Measurements from ENCODE around the gene SIRT5. TPM values are rescaled to one million over a fixed set of nuclear protein-coding genes. Genes with fewer than 3 reads are reported as not detected.

Gene SIRT5
- total and polyA plus RNA-seq, 2 donors (not counting 1 experiment from before 2014, with no cell fraction given) = 8.1 to 16.3 TPM

DNA sequence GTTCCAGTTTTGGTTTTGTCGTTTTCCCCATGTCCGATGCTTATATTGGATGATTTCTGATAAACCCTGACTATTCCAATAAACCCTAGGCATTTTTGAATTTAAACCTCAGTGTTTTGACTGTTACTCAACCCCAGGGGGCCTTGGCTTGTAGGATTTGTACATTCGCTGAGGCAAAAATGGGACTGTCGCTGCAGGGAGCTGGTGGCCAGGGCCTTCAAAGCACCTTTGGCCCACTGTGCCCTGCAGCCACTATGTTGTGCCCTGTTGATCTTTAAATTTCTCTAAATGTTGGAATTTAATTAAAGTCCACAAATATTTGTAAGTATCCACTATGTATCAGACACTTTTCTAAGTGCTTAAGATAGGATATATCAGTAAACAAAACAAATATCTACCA, 31.2 kb downstream of the SIRT5 start:
- DNase-seq (no peak), ATAC-seq (ENCODE audit: low read depth) (no peak)
- POLR2A ChIA-PET = no interaction called here
- H3K27ac Mint-ChIP-seq = no peak overlapping the region
- no peak overlapping the region for H3K27ac ChIP-seq (ENCODE audit: low read length in 2 of 2)
- H3K36me3 ChIP-seq (replicated peaks in 1 of 2; ENCODE audit: control extremely low read depth in 1 of 2, control insufficient read depth in 1 of 2, extremely low read depth in 1 of 2, insufficient read depth in 2 of 2, low read length in 1 of 2) = peaks cover 0 to 16% of the 10 kb centered on the region in 2 experiments
- no peaks in the 10 kb centered on the region for H3K27me3 ChIP-seq (replicated peaks in 1 of 4; ENCODE audit: control extremely low read depth in 1 of 4, control insufficient read depth in 3 of 4, insufficient read depth in 4 of 4, low read length in 3 of 4)
- no peak overlapping the region for H3K4me3 Mint-ChIP-seq
- H3K9me3 Mint-ChIP-seq (ENCODE audit: insufficient read depth) = no peaks in the 10 kb centered on the region
- H3K9me3 ChIP-seq (ENCODE audit: control extremely low read depth in 1 of 3, control insufficient read depth in 2 of 3, insufficient read depth in 1 of 3, low read length in 2 of 3) = no peaks in the 10 kb centered on the region
- no peak overlapping the region for H3K4me3 ChIP-seq (ENCODE audit: control extremely low read depth in 1 of 5, extremely low read depth in 1 of 5, insufficient read depth in 1 of 5, low read depth in 2 of 5, low read length in 4 of 5)
- H4K20me1 ChIP-seq (ENCODE audit: control insufficient read depth, insufficient read depth, low read length, poor library complexity, severe bottlenecking) = no peaks in the 10 kb centered on the region
- intact Hi-C loops (cut with micrococcal nuclease) = no loop called here
- no peaks in the 10 kb centered on the region for H3K4me1 Mint-ChIP-seq
- no peak overlapping the region for H3K9ac ChIP-seq (ENCODE audit: low read length)
- H3K79me2 ChIP-seq (ENCODE audit: control insufficient read depth, insufficient read depth, low read length) = no peaks in the 10 kb centered on the region
- no peak overlapping the region for H2AFZ ChIP-seq (ENCODE audit: insufficient read depth, low read depth, low read length, poor library complexity, severe bottlenecking)
- TF ChIP-seq CTCF (IDR thresholded peaks at IDR 0.05) (no peak), EZH2 (IDR thresholded peaks at IDR 0.05; ENCODE audit: borderline replicate concordance, insufficient read depth, low read depth, low read length, poor library complexity, severe bottlenecking) (no peak)
- H3K4me1 ChIP-seq (ENCODE audit: control insufficient read depth in 2 of 2, insufficient read depth in 2 of 2, low read length in 2 of 2) = no peaks in the 10 kb centered on the region
- CTCF ChIA-PET = interaction anchor here (1.0 kb wide), 1 partner anchor 15 kb away, joined by 3 read pairs; no protein-coding TSS in a partner anchor
- WGBS (ENCODE audit: insufficient coverage) = 100% methylated on average over 2 of the region's 4 CpGs
- no peaks in the 10 kb centered on the region for H3K27me3 Mint-ChIP-seq
- no peak overlapping the region for H3K4me2 ChIP-seq (replicated peaks; ENCODE audit: low read depth, low read length, poor library complexity, severe bottlenecking)

GRCh38 chr6:13611715-13612114, 37.3 kb downstream of the SIRT5 start:
- peaks cover 36% of the 10 kb centered on the region for H3K4me1 Mint-ChIP-seq
- H3K27me3 Mint-ChIP-seq = no peaks in the 10 kb centered on the region
- H3K9me3 ChIP-seq (ENCODE audit: control extremely low read depth in 1 of 3, control insufficient read depth in 2 of 3, insufficient read depth in 1 of 3, low read length in 2 of 3) = no peaks in the 10 kb centered on the region
- ChIA-PET CTCF (interaction anchor here (7.2 kb wide), 1 partner anchor 37 kb away, joined by 53 read pairs; the partner anchor contains the start of gene SIRT5), POLR2A (no interaction called here)
- no peak overlapping the region for H3K9ac ChIP-seq (ENCODE audit: low read length)
- H3K27ac Mint-ChIP-seq = peak overlapping the region; percentile 23
- no peak overlapping the region for H3K4me2 ChIP-seq (replicated peaks; ENCODE audit: low read depth, low read length, poor library complexity, severe bottlenecking)
- H3K36me3 ChIP-seq (replicated peaks in 1 of 2; ENCODE audit: control extremely low read depth in 1 of 2, control insufficient read depth in 1 of 2, extremely low read depth in 1 of 2, insufficient read depth in 2 of 2, low read length in 1 of 2) = peaks cover 0 to 4% of the 10 kb centered on the region in 2 experiments
- ATAC-seq (ENCODE audit: low read depth) (no peak), DNase-seq (no peak)
- H3K27me3 ChIP-seq (replicated peaks in 1 of 4; ENCODE audit: control extremely low read depth in 1 of 4, control insufficient read depth in 3 of 4, insufficient read depth in 4 of 4, low read length in 3 of 4) = no peaks in the 10 kb centered on the region
- H3K79me2 ChIP-seq (ENCODE audit: control insufficient read depth, insufficient read depth, low read length) = peaks cover 15% of the 10 kb centered on the region
- intact Hi-C loops (cut with micrococcal nuclease) = loop anchor here (10.0 kb wide), 1 partner anchor 157 kb away; no protein-coding TSS in a partner anchor
- H3K4me3 ChIP-seq (ENCODE audit: control extremely low read depth in 1 of 5, extremely low read depth in 1 of 5, insufficient read depth in 1 of 5, low read depth in 2 of 5, low read length in 4 of 5) = no peak overlapping the region
- peaks cover 14% of the 10 kb centered on the region for H4K20me1 ChIP-seq (ENCODE audit: control insufficient read depth, insufficient read depth, low read length, poor library complexity, severe bottlenecking)
- H3K9me3 Mint-ChIP-seq (ENCODE audit: insufficient read depth) = no peaks in the 10 kb centered on the region
- WGBS (ENCODE audit: insufficient coverage) = no CpG with 5 or more reads among the region's 4 CpGs
- peak overlapping the region; percentile 26 for H2AFZ ChIP-seq (ENCODE audit: insufficient read depth, low read depth, low read length, poor library complexity, severe bottlenecking)
- no peak overlapping the region for H3K4me3 Mint-ChIP-seq
- H3K4me1 ChIP-seq (ENCODE audit: control insufficient read depth in 2 of 2, insufficient read depth in 2 of 2, low read length in 2 of 2) = peaks cover 15 to 19% of the 10 kb centered on the region in 2 donors
- H3K27ac ChIP-seq (ENCODE audit: low read length in 2 of 2) = peak overlapping the region in 1 of 2 donors; percentile 53
- no peak for TF ChIP-seq EZH2 (IDR thresholded peaks at IDR 0.05; ENCODE audit: borderline replicate concordance, insufficient read depth, low read depth, low read length, poor library complexity, severe bottlenecking)
- TF ChIP-seq CTCF (IDR thresholded peaks at IDR 0.05) = no peak

Data from B cell (primary cell).